Activated CD4-positive, alpha-beta T cell treated with anti-CD3 and anti-CD28 coated beads, Interleukin-2, amount 50 U/mL, for 4 hours (primary cell): ENCODE measurements around the gene ASCC2.
"Not testable (repeated sequence)": the region's sequence is repeated elsewhere in the genome, so short reads cannot be mapped to it uniquely, and the experiment has no call there.

ENCODE experiments used
- DNase-seq, 2 experiments: peaks; one replicate each; pipeline ENCODE4 v3.0.0-alpha.2; 2020

ASCC2 gene, protein sequence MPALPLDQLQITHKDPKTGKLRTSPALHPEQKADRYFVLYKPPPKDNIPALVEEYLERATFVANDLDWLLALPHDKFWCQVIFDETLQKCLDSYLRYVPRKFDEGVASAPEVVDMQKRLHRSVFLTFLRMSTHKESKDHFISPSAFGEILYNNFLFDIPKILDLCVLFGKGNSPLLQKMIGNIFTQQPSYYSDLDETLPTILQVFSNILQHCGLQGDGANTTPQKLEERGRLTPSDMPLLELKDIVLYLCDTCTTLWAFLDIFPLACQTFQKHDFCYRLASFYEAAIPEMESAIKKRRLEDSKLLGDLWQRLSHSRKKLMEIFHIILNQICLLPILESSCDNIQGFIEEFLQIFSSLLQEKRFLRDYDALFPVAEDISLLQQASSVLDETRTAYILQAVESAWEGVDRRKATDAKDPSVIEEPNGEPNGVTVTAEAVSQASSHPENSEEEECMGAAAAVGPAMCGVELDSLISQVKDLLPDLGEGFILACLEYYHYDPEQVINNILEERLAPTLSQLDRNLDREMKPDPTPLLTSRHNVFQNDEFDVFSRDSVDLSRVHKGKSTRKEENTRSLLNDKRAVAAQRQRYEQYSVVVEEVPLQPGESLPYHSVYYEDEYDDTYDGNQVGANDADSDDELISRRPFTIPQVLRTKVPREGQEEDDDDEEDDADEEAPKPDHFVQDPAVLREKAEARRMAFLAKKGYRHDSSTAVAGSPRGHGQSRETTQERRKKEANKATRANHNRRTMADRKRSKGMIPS

GRCh38 chr22:29837741-29838598, at the start of gene ASCC2:
ASCC2 (minus strand) TSS chr22:29838274; CDS start chr22:29832325, 5,949 bp downstream.
- peak; percentile 99 for DNase-seq

DNA sequence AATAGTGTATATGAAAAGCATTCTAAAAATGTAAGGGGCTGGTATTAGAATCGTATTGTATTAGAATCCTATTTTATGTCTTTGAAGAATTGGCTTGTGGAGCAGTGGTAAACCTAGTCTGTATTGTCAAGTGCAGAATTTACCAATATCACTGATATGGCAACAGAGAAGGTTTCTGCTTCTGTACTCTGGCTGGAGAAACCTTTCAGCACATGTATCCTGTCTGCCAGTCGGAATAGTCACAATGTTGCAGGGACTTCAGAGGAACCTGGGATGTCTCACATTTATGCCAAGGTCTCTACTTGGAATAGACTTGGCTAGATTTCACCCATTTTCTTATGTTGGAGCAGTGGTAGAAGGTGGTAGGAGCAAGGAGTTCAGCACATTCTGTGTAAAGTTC, 49.3 kb upstream of the ASCC2 start:
- DNase-seq: no peak

DNA sequence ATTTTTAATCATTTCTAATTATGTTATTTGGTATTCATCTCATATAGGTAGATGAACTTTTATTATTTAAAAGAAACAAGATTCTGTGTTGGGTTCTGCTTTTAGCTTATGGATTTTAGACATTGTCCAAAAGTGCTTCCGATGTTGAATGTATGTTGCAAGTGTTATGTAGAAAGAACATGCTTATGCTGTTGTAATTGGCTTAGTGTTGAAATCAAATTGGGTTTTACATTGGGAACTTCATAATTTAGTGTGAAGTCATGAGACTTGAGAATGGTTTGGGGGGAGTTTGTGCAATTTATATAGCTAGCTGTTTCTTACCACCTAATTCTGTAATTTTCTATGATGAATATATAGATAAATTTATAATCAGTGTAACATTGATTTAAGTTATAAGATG, 48.5 kb upstream of the ASCC2 start:
- no peak for DNase-seq

- DNase-seq: no peak
Measured at GRCh38 chr22:29885610-29886009, 47.5 kb upstream of the ASCC2 start.

GRCh38 chr22:29883775-29884097, 45.7 kb upstream of the ASCC2 start:
- no peak for DNase-seq

DNA sequence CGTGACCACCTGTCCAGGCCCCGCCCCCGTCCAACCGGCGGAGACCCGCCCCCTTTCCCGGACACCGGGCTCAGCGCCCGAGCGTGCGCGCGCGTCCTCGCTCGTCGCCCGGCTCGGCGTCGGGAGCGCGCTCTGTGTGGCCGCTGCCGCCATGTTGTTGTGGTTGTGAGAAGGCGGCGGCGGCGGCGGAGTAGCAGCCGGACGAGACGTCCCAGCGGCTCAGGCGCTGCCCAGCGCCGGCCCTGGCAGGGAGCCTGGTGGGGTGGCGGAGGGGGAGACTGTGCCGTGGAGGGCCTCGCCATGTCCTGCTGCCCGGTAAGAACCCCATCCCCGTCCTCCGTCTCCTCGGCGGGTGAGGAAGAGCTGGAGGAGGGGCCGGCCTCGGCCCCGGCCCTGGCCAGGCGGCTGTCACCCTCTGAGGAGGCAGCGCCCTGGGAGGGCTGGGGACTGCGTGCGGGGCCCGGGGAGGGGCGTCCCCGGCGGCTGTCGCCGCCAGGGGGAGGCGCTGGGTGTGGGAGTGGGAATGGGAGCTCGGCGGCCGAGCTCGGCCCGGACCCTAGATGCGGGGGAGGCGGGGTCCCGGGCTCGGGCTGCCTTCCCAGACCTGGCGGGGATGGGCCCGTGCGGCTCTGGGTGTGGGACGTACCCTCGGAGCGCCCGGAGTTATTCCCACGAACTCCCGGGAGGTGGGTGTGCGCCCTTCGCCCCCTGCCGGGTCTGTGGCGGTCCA, 45.1 kb upstream of the ASCC2 start, which contains the start of gene MTMR3:
Gene MTMR3 (plus strand): TSS at position 130 of the 730 bp plus-strand sequence. CDS start 87,886 bp downstream, outside the sequence.
- DNase-seq: peak; percentile 89

DNA sequence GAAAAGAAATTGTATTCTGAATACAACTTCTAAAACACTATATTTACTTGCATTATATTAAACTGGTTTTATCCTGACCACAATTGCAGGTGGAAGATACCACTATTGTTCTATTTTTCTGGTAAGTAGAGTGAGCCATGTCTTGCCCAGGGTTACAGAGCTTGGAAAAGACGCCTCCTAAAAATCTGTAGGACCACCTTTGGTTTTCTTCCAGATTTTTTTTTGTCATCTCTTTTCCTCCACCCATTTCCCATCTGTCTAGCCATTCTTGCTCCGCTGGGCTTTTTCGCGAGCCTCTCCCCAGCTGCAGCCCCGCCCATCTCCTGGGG, 44.6 kb upstream of the ASCC2 start:
- DNase-seq: no peak

- DNase-seq: no peak
Measured at GRCh38 chr22:29879753-29880152, 41.7 kb upstream of the ASCC2 start.

DNA sequence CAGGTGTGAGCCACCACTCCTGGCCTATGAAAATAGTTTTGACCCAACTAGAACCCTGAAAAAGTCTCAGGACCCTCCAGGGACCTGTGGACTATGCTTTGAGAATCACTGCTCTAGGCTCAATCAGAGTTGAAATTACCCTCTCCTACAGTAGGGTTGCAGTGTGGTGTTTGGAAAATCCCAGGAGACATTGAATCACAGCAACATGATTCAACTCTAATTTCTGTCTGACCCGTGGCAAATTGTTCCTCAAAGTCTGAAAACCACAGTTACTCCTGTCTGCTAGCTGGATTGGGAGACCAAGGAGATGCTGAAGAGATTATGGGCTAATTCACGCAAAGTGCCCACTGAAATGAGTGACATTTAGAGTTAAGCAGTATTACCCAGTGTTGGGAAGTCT, 39.5 kb upstream of the ASCC2 start:
- DNase-seq: no peak

DNA sequence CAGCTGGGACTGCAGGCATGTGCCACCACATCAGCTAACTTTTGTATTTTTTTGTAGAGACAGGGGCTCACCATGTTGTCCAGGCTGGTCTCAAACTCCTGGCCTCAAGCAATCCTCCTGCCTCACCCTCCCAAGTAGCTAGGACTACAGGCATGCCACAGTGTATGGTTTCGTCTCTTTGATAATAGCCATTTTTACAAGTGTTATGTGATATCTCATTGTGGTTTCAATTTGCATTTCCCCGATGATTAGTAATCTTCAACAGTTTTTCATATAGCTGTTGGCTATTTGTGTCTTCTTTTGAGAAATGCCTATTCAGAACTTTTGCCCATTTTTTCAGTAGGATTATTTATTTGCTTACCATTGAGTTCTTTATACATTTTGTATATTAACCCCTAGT, 35.9 kb upstream of the ASCC2 start:
- DNase-seq: no peak

GRCh38 chr22:29872989-29873388, 34.9 kb upstream of the ASCC2 start:
- no peak for DNase-seq

DNA sequence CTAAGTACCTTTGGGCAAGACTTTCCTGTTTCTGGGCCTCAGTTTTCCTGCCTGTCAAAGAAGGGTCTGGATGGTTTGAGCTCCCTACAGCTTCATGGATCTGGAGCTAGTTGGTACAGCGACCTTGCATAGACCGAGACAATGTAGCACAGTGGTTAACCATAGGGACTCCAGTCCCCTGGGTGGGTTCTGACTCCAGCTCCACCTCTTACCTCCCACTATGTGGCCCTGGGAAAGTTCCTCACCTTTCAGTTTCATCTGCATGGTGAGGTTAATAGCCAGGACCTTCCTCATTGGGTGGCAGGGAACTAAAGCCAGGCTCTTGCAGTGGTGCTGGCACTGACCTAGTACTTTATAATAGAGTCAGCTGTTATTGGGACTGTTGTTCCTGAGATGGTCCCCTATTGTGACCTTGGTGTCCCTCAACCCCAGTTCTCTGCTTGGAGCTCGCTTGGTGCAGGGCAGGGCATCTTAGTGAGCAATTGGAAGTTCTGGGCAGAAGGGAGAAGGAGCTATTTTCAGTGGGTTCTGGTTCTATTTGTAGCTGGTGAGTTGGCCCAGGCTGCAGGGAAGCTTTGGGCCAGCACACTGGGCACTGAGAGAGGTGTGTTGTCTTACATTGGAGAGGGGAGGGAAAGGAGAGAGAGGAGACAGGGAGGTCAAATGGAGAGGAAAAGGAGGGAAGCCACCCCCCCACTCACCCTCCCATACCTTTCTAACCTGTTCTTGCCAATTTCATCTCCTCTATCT, 34.2 kb upstream of the ASCC2 start:
- DNase-seq: no peak

- DNase-seq: no peak
Measured at GRCh38 chr22:29871684-29872083, 33.6 kb upstream of the ASCC2 start.

GRCh38 chr22:29870574-29870973, 32.5 kb upstream of the ASCC2 start:
- DNase-seq: no peak

DNA sequence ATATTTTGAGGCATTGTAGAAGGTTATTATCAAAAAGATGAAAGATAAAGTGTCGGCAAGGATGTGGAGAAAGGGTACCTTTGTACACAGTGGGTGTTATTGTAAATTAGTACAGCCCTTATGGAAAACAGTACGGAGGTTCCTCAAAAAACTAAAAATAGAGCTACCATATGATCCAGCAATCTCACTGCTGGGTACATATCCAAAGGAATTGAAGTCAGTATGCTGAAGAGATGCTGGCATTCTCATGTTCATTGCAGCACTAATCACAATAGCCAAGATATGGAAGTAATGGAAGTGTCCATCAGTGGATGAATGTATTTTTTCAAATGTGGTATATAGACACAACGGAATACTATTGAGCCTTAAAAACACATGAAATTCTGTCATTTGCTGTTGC, 29.8 kb upstream of the ASCC2 start:
- no peak for DNase-seq

DNA sequence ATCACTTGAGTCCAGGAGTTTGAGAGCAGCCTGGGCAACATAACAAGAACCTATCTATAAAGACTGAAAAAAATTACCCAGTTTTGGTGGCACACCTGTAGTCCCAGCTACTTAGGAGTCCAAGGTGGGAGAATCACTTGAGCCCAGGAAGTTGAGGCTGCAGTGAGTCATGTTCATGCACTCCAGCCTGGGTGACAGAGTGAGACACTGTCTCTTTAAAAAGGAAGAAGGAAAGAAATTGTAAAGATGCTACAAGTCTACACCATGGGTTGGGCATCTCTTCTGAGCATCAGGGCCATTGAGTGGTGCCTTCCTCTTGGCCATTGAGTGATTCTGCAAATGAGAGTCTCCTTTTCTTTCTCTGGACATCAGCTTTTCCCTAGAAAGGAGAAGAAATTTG, 29.2 kb upstream of the ASCC2 start:
- DNase-seq: no peak

- not testable (repeated sequence) for DNase-seq
Measured at GRCh38 chr22:29865572-29865971, 27.5 kb upstream of the ASCC2 start.

DNA sequence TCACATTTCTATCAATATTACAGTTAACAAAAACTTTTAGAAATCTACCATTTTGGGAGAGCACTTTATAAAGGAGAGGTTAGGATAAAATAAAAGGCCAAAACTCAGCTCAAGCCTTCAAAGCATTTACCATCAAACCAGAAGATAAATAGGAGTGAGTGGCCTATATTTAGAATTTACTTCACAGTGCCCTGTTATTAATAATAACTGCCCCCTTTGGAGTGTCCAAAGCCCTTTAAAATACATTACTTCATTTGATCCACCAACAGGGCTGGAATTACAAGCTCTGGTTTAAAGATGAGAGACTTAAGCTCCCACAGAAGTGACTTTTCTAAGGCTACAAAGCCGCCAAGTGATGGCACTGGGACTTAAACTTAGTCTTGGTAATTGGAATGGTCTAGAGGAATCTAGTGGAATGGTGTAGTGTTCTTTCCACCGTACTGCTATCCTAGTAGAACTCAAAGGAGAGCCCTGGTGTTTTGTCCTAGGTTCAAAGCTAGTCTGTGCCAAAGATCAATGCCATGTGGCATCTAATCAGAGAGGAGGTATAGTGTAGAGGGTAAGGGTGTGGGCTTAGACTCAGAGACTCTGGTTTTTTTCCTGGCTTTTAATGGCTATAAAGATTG, 23.7 kb upstream of the ASCC2 start:
- no peak for DNase-seq

DNA sequence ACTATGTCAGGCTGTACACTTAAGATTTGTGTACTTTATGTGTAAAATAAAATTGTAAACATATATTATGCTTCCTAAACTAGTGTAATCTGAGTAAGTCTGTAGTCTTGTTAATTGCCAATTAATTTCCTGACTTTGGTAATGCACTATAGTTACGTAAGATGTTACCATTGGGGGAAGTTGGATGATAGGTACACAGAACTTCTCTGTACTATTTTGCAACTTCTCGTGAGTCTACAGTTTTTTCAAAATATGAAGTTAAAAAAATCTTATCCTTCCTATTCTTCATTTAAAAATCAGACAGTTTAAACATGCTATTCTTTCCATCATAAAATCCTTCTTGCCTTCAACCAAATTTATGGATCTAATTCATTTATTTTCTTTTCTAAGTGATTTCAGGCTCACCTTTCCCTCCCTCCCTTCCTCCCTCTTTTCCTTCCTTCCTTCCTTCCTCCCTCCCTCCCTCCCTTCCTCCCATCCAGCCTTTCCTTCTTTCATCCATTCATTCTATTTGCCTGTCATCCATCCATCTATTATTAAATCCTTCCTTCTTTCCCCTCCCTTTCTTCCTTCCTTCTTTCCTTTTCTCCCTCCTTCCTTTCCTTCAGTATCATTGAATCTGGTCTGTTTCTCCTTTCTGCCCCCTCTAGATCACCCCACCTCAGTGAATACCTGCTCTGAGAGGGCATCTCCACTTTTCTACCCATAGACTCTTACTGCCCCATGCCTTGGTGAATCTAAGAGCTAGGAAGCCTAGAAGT, 22.1 kb upstream of the ASCC2 start:
- DNase-seq: no peak

DNA sequence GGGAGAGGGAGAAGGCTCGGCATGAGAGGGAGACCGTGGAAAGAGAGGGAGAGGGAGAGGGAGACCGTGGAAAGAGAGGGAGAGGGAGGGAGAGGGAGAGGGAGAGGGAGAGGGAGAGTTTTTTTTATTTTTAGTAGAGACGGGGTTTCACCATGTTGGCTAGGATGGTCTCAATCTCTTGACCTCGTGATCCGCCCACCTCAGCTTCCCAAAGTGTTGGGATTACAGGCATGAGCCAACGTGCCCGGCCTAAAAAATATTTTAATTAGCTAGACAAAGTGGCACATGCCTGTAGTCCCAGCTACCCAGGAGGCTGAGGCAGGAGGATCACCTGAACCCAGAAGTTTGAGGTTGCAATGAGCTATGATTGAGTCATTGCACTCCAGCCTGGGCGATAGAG, 21.0 kb upstream of the ASCC2 start:
- DNase-seq: not testable (repeated sequence)

GRCh38 chr22:29856496-29856895, 18.4 kb upstream of the ASCC2 start:
- DNase-seq: no peak
